Measurements from ENCODE around the gene PROB1. TPM values are rescaled to one million over a fixed set of nuclear protein-coding genes. Genes with fewer than 3 reads are reported as not detected.

The PROB1 gene
- total and polyA plus RNA-seq, 2 of the 8 experiments (the other 6 are each of a cell fraction or from before 2014, with no cell fraction given) = 0.89 to 3.1 TPM

DNA sequence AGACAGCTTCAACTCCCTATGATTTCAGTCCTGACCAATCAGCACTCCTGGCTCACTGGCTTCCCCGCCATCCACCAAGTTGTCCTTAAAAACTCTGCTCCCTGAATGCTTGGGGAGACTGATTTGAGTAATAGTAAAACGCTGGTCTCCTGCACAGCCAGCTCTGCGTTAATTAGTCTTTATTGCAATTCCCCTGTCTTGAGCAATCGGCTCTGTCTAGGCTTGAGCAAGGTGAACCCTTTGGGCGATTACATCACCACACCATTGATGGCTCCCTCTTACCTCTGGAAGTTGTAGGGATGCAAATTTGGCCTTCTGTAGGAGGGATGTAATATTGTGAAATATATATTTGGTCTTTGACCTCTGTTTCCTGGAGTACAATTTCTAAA, 8.9 kb downstream of the PROB1 start (continued):
- no peak for TF ChIP-seq EGR1 (IDR thresholded peaks at IDR 0.05; ENCODE audit: borderline replicate concordance, low read depth, low read length)
- no peak for TF ChIP-seq YY1 (IDR thresholded peaks at IDR 0.05; ENCODE audit: low read depth, low read length)
